ENCODE data around the gene MYO5B.

GRCh38 chr18:50171406-50171805 is 23.5 kb downstream of the MYO5B start:
- TF ChIP-seq POLR2AphosphoS5 (IDR thresholded peaks at IDR 0.05; ENCODE audit: insufficient read depth in 1 of 2, low read depth in 1 of 2) (no peak), CTCF (IDR thresholded peaks at IDR 0.05) (no peak)
